Activated CD4-positive, alpha-beta T cell treated with anti-CD3 and anti-CD28 coated beads, Interleukin-2, Interleukin-6, amounts not matched to agents 100 ng/mL and 50 ng/mL, durations not matched to agents 16 hours and 8 hours (primary cell): ENCODE results near the gene ZC3H8.
A peak's percentile ranks its signal among the peaks of the same experiment; 100 is the strongest.
"Not testable (repeated sequence)": the region's sequence is repeated elsewhere in the genome, so short reads cannot be mapped to it uniquely, and the experiment has no call there.

Source experiments
- DNase-seq: peaks from one replicate; pipeline ENCODE4 v3.0.0-alpha.2; 2020

Gene ZC3H8

GRCh38 chr2:112259509-112260294 lies 4.9 kb upstream of the ZC3H8 start:
- peak; percentile 89 for DNase-seq

GRCh38 chr2:112257575-112257974 lies 2.7 kb upstream of the ZC3H8 start:
- no peak for DNase-seq

GRCh38 chr2:112256654-112257053 lies 1.8 kb upstream of the ZC3H8 start:
- no peak for DNase-seq

- DNase-seq, result no peak
Measured at GRCh38 chr2:112255875-112256274, 1.0 kb upstream of the ZC3H8 start.

GRCh38 chr2:112253261-112253815 lies 1.5 kb downstream of the ZC3H8 start:
- no peak for DNase-seq

- DNase-seq, result peak; percentile 21
Measured at GRCh38 chr2:112251271-112251670, 3.6 kb downstream of the ZC3H8 start.

GRCh38 chr2:112244854-112245253 lies 10.0 kb downstream of the ZC3H8 start:
- DNase-seq, result peak; percentile 28

GRCh38 chr2:112243233-112243632 lies 11.6 kb downstream of the ZC3H8 start:
- no peak for DNase-seq

GRCh38 chr2:112242384-112242783 lies 12.5 kb downstream of the ZC3H8 start:
- no peak for DNase-seq

- no peak for DNase-seq
Measured at GRCh38 chr2:112239862-112240261, 15.0 kb downstream of the ZC3H8 start.

- DNase-seq, result no peak
Measured at GRCh38 chr2:112230371-112230770, 24.5 kb downstream of the ZC3H8 start.

GRCh38 chr2:112229348-112229747 lies 25.5 kb downstream of the ZC3H8 start:
- no peak for DNase-seq

GRCh38 chr2:112220831-112221230 lies 34.0 kb downstream of the ZC3H8 start:
- no peak for DNase-seq

GRCh38 chr2:112220186-112220585 lies 34.7 kb downstream of the ZC3H8 start:
- no peak for DNase-seq

- no peak for DNase-seq
Measured at GRCh38 chr2:112217854-112218253, 37.0 kb downstream of the ZC3H8 start.

GRCh38 chr2:112216167-112216566 lies 38.7 kb downstream of the ZC3H8 start:
- DNase-seq, result no peak

GRCh38 chr2:112207905-112208304 lies 46.9 kb downstream of the ZC3H8 start:
- DNase-seq, result not testable (repeated sequence)

GRCh38 chr2:112204411-112204810 lies 50.4 kb downstream of the ZC3H8 start:
- no peak for DNase-seq

- no peak for DNase-seq
Measured at GRCh38 chr2:112201696-112202430, 53.0 kb downstream of the ZC3H8 start.

- DNase-seq, result no peak
Measured at GRCh38 chr2:112199188-112199587, 55.7 kb downstream of the ZC3H8 start.

- DNase-seq, result no peak
Measured at GRCh38 chr2:112198780-112199179, 56.1 kb downstream of the ZC3H8 start.

- DNase-seq, result no peak
Measured at GRCh38 chr2:112197868-112198267, 57.0 kb downstream of the ZC3H8 start.

GRCh38 chr2:112195950-112196349 lies 58.9 kb downstream of the ZC3H8 start:
- no peak for DNase-seq

GRCh38 chr2:112195167-112195766 lies 59.6 kb downstream of the ZC3H8 start:
- no peak for DNase-seq
